IMR-90 (cell line): ENCODE data around the gene ABCG4. TPM values are rescaled to one million over a fixed set of nuclear protein-coding genes. Genes with fewer than 3 reads are reported as not detected.

Source experiments
- ATAC-seq: fragments of 200-7000 bp; cut with Tn5 transposase; 2 replicates; pipeline ENCODE4 v1.9.1; 2020; ENCODE audit warnings: low read depth, mild to moderate bottlenecking, moderate library complexity
- BruUV-seq: library from RNA; stranded (reverse); fragments of 400-500 nt; replicated peaks from 2 replicates; lab custom pipeline; 2021; lab: Mats Ljungman, UMichigan
- CTCF ChIA-PET: fragments of 300-600 bp; formaldehyde crosslinking; extraction: SDS; loops from one replicate; lab custom pipeline; 2021; ENCODE audit warnings: antibody characterized with exemption; lab: Yijun Ruan, JAX
- POLR2A ChIA-PET: fragments of 300-600 bp; sonication (Branson Sonifier 250); formaldehyde crosslinking; loops from one replicate; lab custom pipeline; 2022; ENCODE audit warnings: antibody characterized with exemption; ENCODE audit not compliant: unreplicated experiment; lab: Charles Lee
- DNase-seq: peaks from one replicate; pipeline ENCODE4 v3.0.0; 2013
- H2AFZ ChIP-seq: replicated peaks from 2 replicates; pipeline ENCODE3; 2013; ENCODE audit warnings: low read length, mild to moderate bottlenecking; ENCODE audit not compliant: poor library complexity
- H2AK5ac ChIP-seq: 2 replicates; pipeline ENCODE4 v1.6.1; 2013; ENCODE audit warnings: low read depth, low read length, inconsistent platforms
- H2AK9ac ChIP-seq: replicated peaks from 2 replicates; pipeline ENCODE3; 2013; ENCODE audit warnings: mild to moderate bottlenecking, low read depth, low read length, moderate library complexity; ENCODE audit not compliant: poor library complexity
- H2BK120ac ChIP-seq: 2 replicates; pipeline ENCODE4 v1.6.1; 2013; ENCODE audit warnings: low read depth, low read length, inconsistent platforms
- H2BK15ac ChIP-seq: 3 replicates; pipeline ENCODE4 v1.6.1; 2013; ENCODE audit warnings: low read depth, low read length, inconsistent platforms
- H2BK20ac ChIP-seq: 2 replicates; pipeline ENCODE4 v1.6.1; 2013; ENCODE audit warnings: low read depth, mild to moderate bottlenecking, inconsistent platforms, low read length, moderate library complexity
- H2BK5ac ChIP-seq: 2 replicates; pipeline ENCODE4 v1.6.1; 2013; ENCODE audit warnings: mild to moderate bottlenecking, low read depth, low read length, inconsistent platforms; ENCODE audit not compliant: poor library complexity, severe bottlenecking
- H3K14ac ChIP-seq: replicated peaks from 2 replicates; pipeline ENCODE4 v1.6.1; 2013; ENCODE audit warnings: low read depth, low read length, inconsistent platforms
- H3K18ac ChIP-seq: 2 replicates; pipeline ENCODE4 v1.6.1; 2013; ENCODE audit warnings: low read depth, low read length, control low read depth
- H3K23ac ChIP-seq: 2 replicates; pipeline ENCODE4 v1.6.1; 2013; ENCODE audit warnings: low read depth, low read length, inconsistent platforms
- H3K27ac ChIP-seq: 2 replicates; pipeline ENCODE4 v1.5.1; 2013; ENCODE audit warnings: mild to moderate bottlenecking, control low read depth, low read length; ENCODE audit not compliant: insufficient read depth
- H3K27me3 ChIP-seq: 2 replicates; pipeline ENCODE4 v1.6.1; 2013; ENCODE audit warnings: low read length; ENCODE audit not compliant: control insufficient read depth, insufficient read depth
- H3K36me3 ChIP-seq: 2 replicates; pipeline ENCODE4 v1.6.1; 2013; ENCODE audit warnings: low read length, mixed read lengths; ENCODE audit not compliant: control insufficient read depth, insufficient read depth
- H3K4ac ChIP-seq: 2 replicates; pipeline ENCODE4 v1.6.1; 2013; ENCODE audit warnings: low read depth, low read length, inconsistent platforms
- H3K4me1 ChIP-seq: 2 replicates; pipeline ENCODE4 v1.6.1; 2013; ENCODE audit warnings: low read length, mixed read lengths; ENCODE audit not compliant: control insufficient read depth, insufficient read depth
- H3K4me2 ChIP-seq: 2 replicates; pipeline ENCODE4 v1.6.1; 2013; ENCODE audit warnings: low read depth, mild to moderate bottlenecking, control low read depth, low read length, moderate library complexity
- H3K4me3 ChIP-seq: 2 replicates; pipeline ENCODE4 v1.5.1; 2013; ENCODE audit warnings: low read depth, mild to moderate bottlenecking, control low read depth, low read length, moderate library complexity; ENCODE audit not compliant: insufficient read depth
- H3K56ac ChIP-seq: 2 replicates; pipeline ENCODE4 v1.6.1; 2013; ENCODE audit warnings: low read length, inconsistent platforms; ENCODE audit not compliant: insufficient read depth; ENCODE audit errors: extremely low read depth
- H3K79me1 ChIP-seq, 2 experiments: 2 replicates each; pipeline ENCODE4 v1.6.1; 2013; ENCODE audit warnings: low read length in 2 of 2, inconsistent platforms in 1 of 2, low read depth in 1 of 2
- H3K9ac ChIP-seq: 2 replicates; pipeline ENCODE4 v1.6.1; 2013; ENCODE audit warnings: low read depth, low read length, control low read depth
- H3K9me1 ChIP-seq: 2 replicates; pipeline ENCODE4 v1.6.1; 2013; ENCODE audit warnings: low read length, inconsistent platforms; ENCODE audit not compliant: insufficient read depth
- H3K9me3 ChIP-seq: 2 replicates; pipeline ENCODE4 v1.6.1; 2013; ENCODE audit warnings: low read length; ENCODE audit not compliant: control insufficient read depth, insufficient read depth
- H4K20me1 ChIP-seq: 2 replicates; pipeline ENCODE4 v1.6.1; 2013; ENCODE audit warnings: low read length, inconsistent platforms; ENCODE audit not compliant: insufficient read depth
- H4K5ac ChIP-seq: 2 replicates; pipeline ENCODE4 v1.6.1; 2013; ENCODE audit warnings: mild to moderate bottlenecking, low read depth, low read length, control low read depth
- H4K8ac ChIP-seq, 2 experiments: 2 replicates each; pipeline ENCODE4 v1.6.1; 2013; ENCODE audit warnings: low read depth in 2 of 2, low read length in 2 of 2, control low read depth in 1 of 2, inconsistent platforms in 1 of 2
- H4K91ac ChIP-seq: 2 replicates; pipeline ENCODE4 v1.6.1; 2013; ENCODE audit warnings: low read depth, low read length, inconsistent platforms; ENCODE audit not compliant: insufficient read depth
- BHLHE40 ChIP-seq: fragments of 150-350 bp; IDR thresholded peaks from 2 replicates; pipeline ENCODE4 v1.6.1; 2016; ENCODE audit warnings: mild to moderate bottlenecking, low read depth, low read length
- CEBPB ChIP-seq: IDR thresholded peaks from 2 replicates; pipeline ENCODE4 v1.6.1; 2012; ENCODE audit warnings: low read depth, low read length, improper control_type of control experiment
- CHD1 ChIP-seq: IDR thresholded peaks from 2 replicates; pipeline ENCODE4 v1.6.1; 2012; ENCODE audit warnings: low read depth, low read length, improper control_type of control experiment
- FOS ChIP-seq: fragments of 150-350 bp; IDR thresholded peaks from 2 replicates; pipeline ENCODE4 v1.6.1; 2016; ENCODE audit warnings: low read depth, low read length
- MAFK ChIP-seq: IDR thresholded peaks from 2 replicates; pipeline ENCODE4 v1.6.1; 2012; ENCODE audit warnings: low read depth, low read length, improper control_type of control experiment
- MAZ ChIP-seq: IDR thresholded peaks from 2 replicates; pipeline ENCODE4 v1.6.1; 2012; ENCODE audit warnings: low read depth, mild to moderate bottlenecking, low read length, improper control_type of control experiment, moderate library complexity, borderline replicate concordance
- MXI1 ChIP-seq: IDR thresholded peaks from 2 replicates; pipeline ENCODE4 v1.6.1; 2012; ENCODE audit warnings: low read depth, mild to moderate bottlenecking, low read length, moderate library complexity, borderline replicate concordance
- NFE2L2 ChIP-seq: fragments of 150-350 bp; IDR thresholded peaks from 2 replicates; pipeline ENCODE4 v1.6.1; 2016; ENCODE audit warnings: low read depth, mild to moderate bottlenecking, low read length
- POLR2A ChIP-seq: IDR thresholded peaks from 2 replicates; pipeline ENCODE4 v1.6.1; 2012; ENCODE audit warnings: mild to moderate bottlenecking, low read depth, low read length
- RAD21 ChIP-seq: IDR thresholded peaks from 2 replicates; pipeline ENCODE4 v1.6.1; 2012; ENCODE audit warnings: low read length, improper control_type of control experiment
- RFX5 ChIP-seq: IDR thresholded peaks from 2 replicates; pipeline ENCODE4 v1.8.0; 2012; ENCODE audit warnings: low read depth, mild to moderate bottlenecking, low read length, moderate library complexity
- SMC3 ChIP-seq: fragments of 150-350 bp; IDR thresholded peaks from 2 replicates; pipeline ENCODE4 v1.6.1; 2016; ENCODE audit warnings: low read depth, mild to moderate bottlenecking, antibody characterized with exemption, low read length, moderate library complexity
- WGBS, 2 experiments: methylation state at CpG; one replicate each; pipeline versions ENCODE4 v1.1.5 to v1.1.7; 2013; ENCODE audit warnings: missing lambda C conversion rate in 2 of 2; ENCODE audit not compliant: insufficient read length in 1 of 2; ENCODE audit errors: extremely low coverage in 2 of 2; 5-methylcytosine and 5-hydroxymethylcytosine counted together
- dilution Hi-C: fragments of 300-500 bp; cut with HindIII; formaldehyde crosslinking; loops from one replicate; pipeline ENCODE4 v1.14.3; 2018; ENCODE audit warnings: low sequenced_read_pairs; ENCODE audit not compliant: unreplicated experiment
- in situ Hi-C: fragments of 300-500 bp; cut with MboI; formaldehyde crosslinking; loops from 3 replicates; pipeline ENCODE4 v1.14.3; 2019; ENCODE audit warnings: low sequenced_read_pairs, inconsistent platforms, mixed read lengths
- intact Hi-C: fragments of 100-400 bp; cut with micrococcal nuclease; formaldehyde crosslinking; loops from 2 replicates; pipeline ENCODE4 v1.10.0; 2022
- polyA plus RNA-seq, 3 experiments: library from polyadenylated mRNA; depleted of rRNA; stranded (reverse); fragments of >200 nt; gene quantifications; 2 replicates each; pipeline ENCODE4 v1.2.3, GENCODE V29; 2012; ENCODE audit warnings: low replicate concordance in 1 of 3
- total RNA-seq: library from RNA; depleted of rRNA; stranded (reverse); fragments of >200 nt; gene quantifications from 2 replicates; pipeline ENCODE4 v1.2.3, GENCODE V29; 2012
- TF ChIP-seq, protein P1 (sequence below): fragments of 150-350 bp; IDR thresholded peaks from 2 replicates; pipeline ENCODE4 v1.6.1; 2017; ENCODE audit warnings: mild to moderate bottlenecking, antibody characterized with exemption, low read length, low read depth
- TF ChIP-seq, protein P2 (sequence below): fragments of 150-350 bp; IDR thresholded peaks from 2 replicates; pipeline ENCODE4 v1.6.1; 2016; ENCODE audit warnings: low read depth, mild to moderate bottlenecking, low read length, moderate library complexity, borderline replicate concordance
- TF ChIP-seq, protein P3 (sequence below): conservative IDR thresholded peaks from 2 replicates; pipeline ENCODE4 v1.5.1; 2012; ENCODE audit warnings: mild to moderate bottlenecking, low read depth, low read length, improper control_type of control experiment

Gene ABCG4
- total and polyA plus RNA-seq, 2 of the 4 experiments (the other 2 are of a cell fraction) = under 0.01 to 0.26 TPM

DNA sequence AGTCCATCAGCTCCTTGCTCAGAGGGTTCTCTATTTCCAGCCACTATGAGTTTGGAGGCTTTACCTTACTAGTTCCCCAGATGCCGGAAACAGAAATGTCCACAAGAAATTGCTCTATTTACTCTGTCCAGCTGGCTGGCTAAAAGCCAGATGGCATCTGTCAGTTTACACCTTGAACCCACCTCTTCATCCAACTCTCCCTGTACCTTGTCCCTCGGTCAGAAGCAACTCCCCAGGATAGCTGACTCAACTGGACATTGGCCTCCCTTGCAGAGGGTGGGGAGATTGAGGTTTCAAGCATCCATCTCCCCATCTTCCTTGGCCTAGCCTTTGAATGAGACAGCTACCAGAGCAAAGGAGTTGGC is 40.0 kb upstream of the ABCG4 start:
- Histone ChIP-seq H4K5ac (no peak overlapping the region), H3K4me1 (peaks cover 9% of the 10 kb centered on the region), H2AK9ac (peak overlapping the region; percentile 63), H3K27ac (no peak overlapping the region), H3K9me1 (peaks cover 21% of the 10 kb centered on the region), H3K9ac (no peak overlapping the region), H2BK5ac (no peak overlapping the region), H4K8ac (peak overlapping the region in 1 of 2 experiments; percentile 22; a peak in 2 of 4 replicates), H3K18ac (no peak overlapping the region), H3K56ac (no peak overlapping the region), H2AFZ (peak overlapping the region; percentile 91), H4K20me1 (peaks cover 4% of the 10 kb centered on the region; the same call in 1 of the 2 replicates), H2BK15ac (no peak overlapping the region), H3K4ac (no peak overlapping the region), H2BK20ac (no peak overlapping the region), H3K4me3 (peak overlapping the region; percentile 45; the same call in 1 of the 2 replicates), H3K36me3 (peaks cover 23% of the 10 kb centered on the region), H4K91ac (no peak overlapping the region), H2BK120ac (no peak overlapping the region), H3K23ac (peak overlapping the region; percentile 10; the same call in 1 of the 2 replicates), H3K27me3 (no peaks in the 10 kb centered on the region), H3K79me1 (peaks cover 21 to 48% of the 10 kb centered on the region in 2 experiments), H3K14ac (no peak overlapping the region; the same call in 1 of the 2 replicates), H2AK5ac (peak overlapping the region; percentile 52; the same call in 1 of the 2 replicates), H3K9me3 (no peaks in the 10 kb centered on the region), H3K4me2 (peak overlapping the region; percentile 95)
- WGBS, 2 experiments = 100% methylated on average over 1 of the region's 2 CpGs; no CpG with 5 or more reads in 1 of the 2 experiments
- ChIA-PET POLR2A (interaction anchor here (0.6 kb wide), 1 partner anchor 78 kb away, joined by 18 read pairs; no protein-coding TSS in a partner anchor), CTCF (no interaction called here)
- DNase-seq (no peak), ATAC-seq (no peak)
- intact Hi-C loops (loop anchor here (10.0 kb wide), 1 partner anchor 366 kb away; no protein-coding TSS in a partner anchor), in situ Hi-C loops (no loop called here), dilution Hi-C loops (no loop called here)
- TF ChIP-seq SMC3 (no peak), FOS (no peak), MAZ (no peak), RFX5 (no peak), CHD1 (no peak), MAFK (no peak), RAD21 (no peak), NFE2L2 (no peak), MXI1 (no peak), CEBPB (no peak), BHLHE40 (no peak), POLR2A (no peak)
- TF ChIP-seq, protein P1, sequence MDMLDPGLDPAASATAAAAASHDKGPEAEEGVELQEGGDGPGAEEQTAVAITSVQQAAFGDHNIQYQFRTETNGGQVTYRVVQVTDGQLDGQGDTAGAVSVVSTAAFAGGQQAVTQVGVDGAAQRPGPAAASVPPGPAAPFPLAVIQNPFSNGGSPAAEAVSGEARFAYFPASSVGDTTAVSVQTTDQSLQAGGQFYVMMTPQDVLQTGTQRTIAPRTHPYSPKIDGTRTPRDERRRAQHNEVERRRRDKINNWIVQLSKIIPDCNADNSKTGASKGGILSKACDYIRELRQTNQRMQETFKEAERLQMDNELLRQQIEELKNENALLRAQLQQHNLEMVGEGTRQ = no peak
- TF ChIP-seq, protein P2, sequence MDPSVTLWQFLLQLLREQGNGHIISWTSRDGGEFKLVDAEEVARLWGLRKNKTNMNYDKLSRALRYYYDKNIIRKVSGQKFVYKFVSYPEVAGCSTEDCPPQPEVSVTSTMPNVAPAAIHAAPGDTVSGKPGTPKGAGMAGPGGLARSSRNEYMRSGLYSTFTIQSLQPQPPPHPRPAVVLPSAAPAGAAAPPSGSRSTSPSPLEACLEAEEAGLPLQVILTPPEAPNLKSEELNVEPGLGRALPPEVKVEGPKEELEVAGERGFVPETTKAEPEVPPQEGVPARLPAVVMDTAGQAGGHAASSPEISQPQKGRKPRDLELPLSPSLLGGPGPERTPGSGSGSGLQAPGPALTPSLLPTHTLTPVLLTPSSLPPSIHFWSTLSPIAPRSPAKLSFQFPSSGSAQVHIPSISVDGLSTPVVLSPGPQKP = no peak
- TF ChIP-seq, protein P3, sequence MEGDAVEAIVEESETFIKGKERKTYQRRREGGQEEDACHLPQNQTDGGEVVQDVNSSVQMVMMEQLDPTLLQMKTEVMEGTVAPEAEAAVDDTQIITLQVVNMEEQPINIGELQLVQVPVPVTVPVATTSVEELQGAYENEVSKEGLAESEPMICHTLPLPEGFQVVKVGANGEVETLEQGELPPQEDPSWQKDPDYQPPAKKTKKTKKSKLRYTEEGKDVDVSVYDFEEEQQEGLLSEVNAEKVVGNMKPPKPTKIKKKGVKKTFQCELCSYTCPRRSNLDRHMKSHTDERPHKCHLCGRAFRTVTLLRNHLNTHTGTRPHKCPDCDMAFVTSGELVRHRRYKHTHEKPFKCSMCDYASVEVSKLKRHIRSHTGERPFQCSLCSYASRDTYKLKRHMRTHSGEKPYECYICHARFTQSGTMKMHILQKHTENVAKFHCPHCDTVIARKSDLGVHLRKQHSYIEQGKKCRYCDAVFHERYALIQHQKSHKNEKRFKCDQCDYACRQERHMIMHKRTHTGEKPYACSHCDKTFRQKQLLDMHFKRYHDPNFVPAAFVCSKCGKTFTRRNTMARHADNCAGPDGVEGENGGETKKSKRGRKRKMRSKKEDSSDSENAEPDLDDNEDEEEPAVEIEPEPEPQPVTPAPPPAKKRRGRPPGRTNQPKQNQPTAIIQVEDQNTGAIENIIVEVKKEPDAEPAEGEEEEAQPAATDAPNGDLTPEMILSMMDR = no peak
- BruUV-seq = no TSS peak
